Measurements from ENCODE around the gene RAB25. TPM values are rescaled to one million over a fixed set of nuclear protein-coding genes. Genes with fewer than 3 reads are reported as not detected.
A peak's percentile ranks its signal among the peaks of the same experiment; 100 is the strongest.

Gene RAB25
- total RNA-seq, 1 experiment from 2014 or later: 18.1 TPM

DNA sequence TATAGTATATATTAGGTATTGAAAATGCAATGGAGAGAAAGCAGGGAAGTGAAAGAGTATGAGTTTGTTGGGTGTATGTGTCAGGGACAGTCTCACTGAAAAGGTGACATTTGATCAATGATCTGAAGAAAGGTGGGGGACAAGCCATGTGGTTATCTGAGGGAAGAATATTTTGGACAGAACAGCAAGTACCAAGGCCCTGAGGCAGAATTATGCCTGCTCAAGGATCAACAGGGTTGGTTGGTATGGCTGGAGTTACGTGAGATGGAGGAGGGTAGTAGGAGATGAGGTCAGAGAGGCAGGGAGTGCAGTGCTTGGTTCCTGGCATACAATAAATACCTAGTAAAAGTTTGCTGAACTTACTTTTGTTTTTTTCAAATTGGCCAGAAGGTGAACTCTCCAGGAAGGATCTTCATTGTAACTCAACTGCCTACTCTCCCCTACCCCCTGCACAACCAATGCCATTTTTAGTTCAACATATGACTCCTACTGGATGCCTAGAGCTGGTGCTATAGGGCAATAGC, 4.6 kb upstream of the RAB25 start:
- no peaks in the 10 kb centered on the region for H3K27me3 ChIP-seq (ENCODE audit: low read length)
- DNase-seq: no peak
- intact Hi-C loops (cut with micrococcal nuclease): no loop called here
- H2AFZ ChIP-seq (ENCODE audit: low read length): no peak overlapping the region
- no peak overlapping the region for H3K4me3 ChIP-seq (ENCODE audit: low read length)
- ATAC-seq: no peak
- peaks cover 29% of the 10 kb centered on the region for H3K79me2 ChIP-seq (ENCODE audit: low read length)
- no peaks in the 10 kb centered on the region for H3K9me3 ChIP-seq (ENCODE audit: low read length)
- ChIA-PET CTCF (no interaction called here), POLR2A (ENCODE audit: unreplicated experiment) (no interaction called here)
- BruUV-seq (replicated peaks): no TSS peak
- H3K9ac ChIP-seq (ENCODE audit: low read length): no peak overlapping the region
- 0 out of 2 replicates have a peak, but pooled peaks cover 3% of the 10 kb centered on the region for H4K20me1 ChIP-seq (ENCODE audit: low read length)
- peaks cover 4% of the 10 kb centered on the region for H3F3A ChIP-seq (ENCODE audit: low read length, unreplicated experiment)
- H3K27ac ChIP-seq (ENCODE audit: low read length): no peak overlapping the region
- no peak overlapping the region for H3K4me2 ChIP-seq (ENCODE audit: low read length)
- H3K36me3 ChIP-seq (ENCODE audit: low read depth, low read length): no peaks in the 10 kb centered on the region
- TF ChIP-seq, protein P1, sequence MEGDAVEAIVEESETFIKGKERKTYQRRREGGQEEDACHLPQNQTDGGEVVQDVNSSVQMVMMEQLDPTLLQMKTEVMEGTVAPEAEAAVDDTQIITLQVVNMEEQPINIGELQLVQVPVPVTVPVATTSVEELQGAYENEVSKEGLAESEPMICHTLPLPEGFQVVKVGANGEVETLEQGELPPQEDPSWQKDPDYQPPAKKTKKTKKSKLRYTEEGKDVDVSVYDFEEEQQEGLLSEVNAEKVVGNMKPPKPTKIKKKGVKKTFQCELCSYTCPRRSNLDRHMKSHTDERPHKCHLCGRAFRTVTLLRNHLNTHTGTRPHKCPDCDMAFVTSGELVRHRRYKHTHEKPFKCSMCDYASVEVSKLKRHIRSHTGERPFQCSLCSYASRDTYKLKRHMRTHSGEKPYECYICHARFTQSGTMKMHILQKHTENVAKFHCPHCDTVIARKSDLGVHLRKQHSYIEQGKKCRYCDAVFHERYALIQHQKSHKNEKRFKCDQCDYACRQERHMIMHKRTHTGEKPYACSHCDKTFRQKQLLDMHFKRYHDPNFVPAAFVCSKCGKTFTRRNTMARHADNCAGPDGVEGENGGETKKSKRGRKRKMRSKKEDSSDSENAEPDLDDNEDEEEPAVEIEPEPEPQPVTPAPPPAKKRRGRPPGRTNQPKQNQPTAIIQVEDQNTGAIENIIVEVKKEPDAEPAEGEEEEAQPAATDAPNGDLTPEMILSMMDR (conservative IDR thresholded peaks at IDR 0.05; ENCODE audit: low read depth, low read length): no peak
- TF ChIP-seq EZH2phosphoT487 (IDR thresholded peaks at IDR 0.05; ENCODE audit: borderline replicate concordance, low read length) (no peak), EZH2 (IDR thresholded peaks at IDR 0.05; ENCODE audit: low read length, unreplicated experiment) (no peak)
- H3K9me2 ChIP-seq (replicated peaks; ENCODE audit: low read length): no peaks in the 10 kb centered on the region
- H3K4me1 ChIP-seq (ENCODE audit: insufficient read depth, low read length): peaks cover 22% of the 10 kb centered on the region

DNA sequence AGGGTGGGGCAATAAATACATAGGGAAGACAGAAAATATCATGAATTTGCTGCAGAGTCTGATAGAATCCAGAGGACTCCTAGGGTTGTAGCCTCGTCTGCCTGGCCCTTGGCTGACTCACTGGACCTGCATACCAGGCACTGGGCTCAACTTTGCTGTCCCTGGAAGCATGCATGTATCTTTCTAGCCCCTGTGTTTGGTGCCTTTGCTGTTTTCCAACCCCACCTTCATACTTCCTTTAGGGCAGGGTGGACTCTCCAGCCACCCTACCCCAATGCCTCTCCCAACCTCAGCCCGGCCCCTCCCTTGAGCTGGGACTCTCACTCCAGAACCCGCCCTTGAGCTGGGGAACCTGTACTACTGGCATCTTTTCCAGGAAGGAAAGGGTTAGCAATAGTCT, 1.2 kb downstream of the RAB25 start:
- Histone ChIP-seq H3K4me2 (ENCODE audit: low read length) (peak overlapping the region; percentile 54), H3K27me3 (ENCODE audit: low read length) (no peaks in the 10 kb centered on the region), H3K4me1 (ENCODE audit: insufficient read depth, low read length) (peaks cover 10% of the 10 kb centered on the region; the same call in 1 of the 2 replicates), H3K4me3 (ENCODE audit: low read length) (peak overlapping the region; percentile 49; the same call in 1 of the 2 replicates), H3K36me3 (ENCODE audit: low read depth, low read length) (no peaks in the 10 kb centered on the region), H3K9ac (ENCODE audit: low read length) (no peak overlapping the region), H3F3A (ENCODE audit: low read length, unreplicated experiment) (no peaks in the 10 kb centered on the region), H3K9me3 (ENCODE audit: low read length) (no peaks in the 10 kb centered on the region), H4K20me1 (ENCODE audit: low read length) (no peaks in the 10 kb centered on the region), H3K9me2 (replicated peaks; ENCODE audit: low read length) (no peaks in the 10 kb centered on the region), H3K27ac (ENCODE audit: low read length) (no peak overlapping the region), H3K79me2 (ENCODE audit: low read length) (peaks cover 5% of the 10 kb centered on the region), H2AFZ (ENCODE audit: low read length) (no peak overlapping the region)
- peak; percentile 65 for ATAC-seq
- intact Hi-C loops (cut with micrococcal nuclease): no loop called here
- ChIA-PET CTCF (no interaction called here), POLR2A (ENCODE audit: unreplicated experiment) (no interaction called here)
- BruUV-seq (replicated peaks): no TSS peak
- peak; percentile 50 for DNase-seq
- TF ChIP-seq, protein P1 (conservative IDR thresholded peaks at IDR 0.05; ENCODE audit: low read depth, low read length): no peak
- no peak for TF ChIP-seq EZH2phosphoT487 (IDR thresholded peaks at IDR 0.05; ENCODE audit: borderline replicate concordance, low read length)
- TF ChIP-seq EZH2 (IDR thresholded peaks at IDR 0.05; ENCODE audit: low read length, unreplicated experiment): no peak

DNA sequence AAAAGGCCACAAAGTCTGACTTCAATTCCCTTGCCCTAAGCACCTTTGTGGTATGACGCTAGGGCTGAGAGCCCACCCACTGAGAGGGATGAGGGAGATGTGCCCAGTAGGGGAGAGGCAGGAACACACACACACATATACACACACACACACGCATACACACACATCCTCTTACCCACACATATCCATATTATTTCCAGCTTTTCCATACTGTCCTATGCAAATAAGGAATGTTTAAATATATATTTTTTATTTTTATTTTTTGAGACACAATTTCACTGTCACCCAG, 3.0 kb downstream of the RAB25 start:
- Histone ChIP-seq H2AFZ (ENCODE audit: low read length) (no peak overlapping the region), H3F3A (ENCODE audit: low read length, unreplicated experiment) (no peaks in the 10 kb centered on the region), H3K36me3 (ENCODE audit: low read depth, low read length) (no peaks in the 10 kb centered on the region), H3K9me2 (replicated peaks; ENCODE audit: low read length) (no peaks in the 10 kb centered on the region), H3K27ac (ENCODE audit: low read length) (no peak overlapping the region), H3K4me1 (ENCODE audit: insufficient read depth, low read length) (peaks cover 10% of the 10 kb centered on the region; the same call in 1 of the 2 replicates), H4K20me1 (ENCODE audit: low read length) (no peaks in the 10 kb centered on the region), H3K79me2 (ENCODE audit: low read length) (peaks cover 5% of the 10 kb centered on the region), H3K27me3 (ENCODE audit: low read length) (no peaks in the 10 kb centered on the region), H3K9me3 (ENCODE audit: low read length) (no peaks in the 10 kb centered on the region), H3K4me3 (ENCODE audit: low read length) (no peak overlapping the region), H3K9ac (ENCODE audit: low read length) (no peak overlapping the region), H3K4me2 (ENCODE audit: low read length) (no peak overlapping the region)
- ChIA-PET CTCF (interaction anchor here (0.7 kb wide), 1 partner anchor 32 kb away, joined by 3 read pairs; no protein-coding TSS in a partner anchor), POLR2A (ENCODE audit: unreplicated experiment) (no interaction called here)
- DNase-seq: no peak
- intact Hi-C loops (cut with micrococcal nuclease): no loop called here
- ATAC-seq: no peak
- no TSS peak for BruUV-seq (replicated peaks)
- TF ChIP-seq EZH2 (IDR thresholded peaks at IDR 0.05; ENCODE audit: low read length, unreplicated experiment) (no peak), EZH2phosphoT487 (IDR thresholded peaks at IDR 0.05; ENCODE audit: borderline replicate concordance, low read length) (no peak)
- TF ChIP-seq, protein P1 (conservative IDR thresholded peaks at IDR 0.05; ENCODE audit: low read depth, low read length): no peak

Data from PC-3 (cell line).